ENCODE measurements around the gene PTPRM. TPM values are rescaled to one million over a fixed set of nuclear protein-coding genes. Genes with fewer than 3 reads are reported as not detected.

The PTPRM gene
- total and polyA plus RNA-seq, 2 donors (not counting 3 experiments of a cell fraction or from before 2014, with no cell fraction given) = 37.4 to 43.7 TPM

- no peaks in the 10 kb centered on the region for H3K79me2 ChIP-seq (ENCODE audit: control insufficient read depth, insufficient read depth, low read length)
- H3K9ac ChIP-seq (replicated peaks; ENCODE audit: extremely low read depth, insufficient read depth, low read length) = no peak overlapping the region
- TF ChIP-seq POLR2AphosphoS5 (IDR thresholded peaks at IDR 0.05; ENCODE audit: insufficient read depth, low read depth, low read length) = no peak
- no peak for TF ChIP-seq FOS (IDR thresholded peaks at IDR 0.05; ENCODE audit: borderline replicate concordance, insufficient read depth, low read length)
- no peak for TF ChIP-seq EZH2 (IDR thresholded peaks at IDR 0.05; ENCODE audit: borderline replicate concordance, low read depth, low read length, severe bottlenecking)
- TF ChIP-seq POLR2A (IDR thresholded peaks at IDR 0.05; ENCODE audit: low read depth, low read length) = no peak
- no peak for TF ChIP-seq JUN (IDR thresholded peaks at IDR 0.05; ENCODE audit: borderline replicate concordance, insufficient read depth, insufficient read length, low read depth)
- TF ChIP-seq GATA2 (IDR thresholded peaks at IDR 0.05; ENCODE audit: insufficient read depth, insufficient read length, low read depth, low read length) = no peak
- ChIA-PET CTCF (no interaction called here), POLR2A (no interaction called here)
- DNase-seq (ENCODE audit: low read depth, low spot score) = no peak
- H4K20me1 ChIP-seq (replicated peaks; ENCODE audit: control insufficient read depth, extremely low read depth, insufficient read depth, low read length) = no peaks in the 10 kb centered on the region
- no TSS peak for BruUV-seq (replicated peaks)
- no peak for FAIRE-seq
- no peaks in the 10 kb centered on the region for H3K36me3 ChIP-seq (ENCODE audit: control insufficient read depth in 2 of 2, extremely low read depth in 1 of 2, insufficient read depth in 2 of 2, low read length in 2 of 2)
- no peaks in the 10 kb centered on the region for H3K4me1 ChIP-seq (ENCODE audit: control insufficient read depth, extremely low read depth, insufficient read depth, low read length)
- no peaks in the 10 kb centered on the region for H3K27me3 ChIP-seq (ENCODE audit: control insufficient read depth in 2 of 2, insufficient read depth in 2 of 2, low read length in 2 of 2)
- dilution Hi-C loops (cut with MboI; ENCODE audit: extremely low pct_ligation_motif_present, low sequenced_read_pairs) = no loop called here
- no peaks in the 10 kb centered on the region for H3K9me3 ChIP-seq (replicated peaks; ENCODE audit: control insufficient read depth, insufficient read depth, low read length)
- H3K27ac ChIP-seq (ENCODE audit: insufficient read depth, low read depth, low read length) = no peak overlapping the region
- H3K9me1 ChIP-seq (replicated peaks; ENCODE audit: control insufficient read depth, extremely low read depth, insufficient read depth, low read length) = no peaks in the 10 kb centered on the region
- H3K4me2 ChIP-seq (ENCODE audit: insufficient read depth, low read length) = no peak overlapping the region
- intact Hi-C loops (cut with micrococcal nuclease) = no loop called here
- no peak overlapping the region for H2AFZ ChIP-seq (ENCODE audit: low read depth, low read length)
- no peak overlapping the region for H3K4me3 ChIP-seq (replicated peaks in 1 of 3; ENCODE audit: insufficient read depth in 1 of 3, low read depth in 1 of 3, low read length in 3 of 3)
Observed at GRCh38 chr18:8412117-8412516, 845.0 kb downstream of the PTPRM start.

GRCh38 chr18:8413189-8413588 is 846.1 kb downstream of the PTPRM start:
- no peak overlapping the region for H3K9ac ChIP-seq (replicated peaks; ENCODE audit: extremely low read depth, insufficient read depth, low read length)
- H3K36me3 ChIP-seq (ENCODE audit: control insufficient read depth in 2 of 2, extremely low read depth in 1 of 2, insufficient read depth in 2 of 2, low read length in 2 of 2) = no peaks in the 10 kb centered on the region
- dilution Hi-C loops (cut with MboI; ENCODE audit: extremely low pct_ligation_motif_present, low sequenced_read_pairs) (no loop called here), intact Hi-C loops (cut with micrococcal nuclease) (no loop called here)
- H3K27me3 ChIP-seq (ENCODE audit: control insufficient read depth in 2 of 2, insufficient read depth in 2 of 2, low read length in 2 of 2) = no peaks in the 10 kb centered on the region
- no peak overlapping the region for H3K4me3 ChIP-seq (replicated peaks in 1 of 3; ENCODE audit: insufficient read depth in 1 of 3, low read depth in 1 of 3, low read length in 3 of 3)
- CTCF ChIA-PET = no interaction called here
- H3K4me1 ChIP-seq (ENCODE audit: control insufficient read depth, extremely low read depth, insufficient read depth, low read length) = no peaks in the 10 kb centered on the region
- H3K4me2 ChIP-seq (ENCODE audit: insufficient read depth, low read length) = no peak overlapping the region
- BruUV-seq (replicated peaks) = no TSS peak
- no peaks in the 10 kb centered on the region for H3K9me1 ChIP-seq (replicated peaks; ENCODE audit: control insufficient read depth, extremely low read depth, insufficient read depth, low read length)
- H3K9me3 ChIP-seq (replicated peaks; ENCODE audit: control insufficient read depth, insufficient read depth, low read length) = no peaks in the 10 kb centered on the region
- FAIRE-seq (no peak), DNase-seq (ENCODE audit: low read depth, low spot score) (no peak)
- H3K79me2 ChIP-seq (ENCODE audit: control insufficient read depth, insufficient read depth, low read length) = no peaks in the 10 kb centered on the region
- POLR2A ChIA-PET = no interaction called here
- TF ChIP-seq FOS (IDR thresholded peaks at IDR 0.05; ENCODE audit: borderline replicate concordance, insufficient read depth, low read length) = no peak
- no peak for TF ChIP-seq GATA2 (IDR thresholded peaks at IDR 0.05; ENCODE audit: insufficient read depth, insufficient read length, low read depth, low read length)
- no peak for TF ChIP-seq JUN (IDR thresholded peaks at IDR 0.05; ENCODE audit: borderline replicate concordance, insufficient read depth, insufficient read length, low read depth)
- TF ChIP-seq EZH2 (IDR thresholded peaks at IDR 0.05; ENCODE audit: borderline replicate concordance, low read depth, low read length, severe bottlenecking) = no peak
- no peak for TF ChIP-seq POLR2AphosphoS5 (IDR thresholded peaks at IDR 0.05; ENCODE audit: insufficient read depth, low read depth, low read length)
- TF ChIP-seq MYC (IDR thresholded peaks at IDR 0.05; ENCODE audit: low read depth, low read length) = no peak
- no peak for TF ChIP-seq MAX (IDR thresholded peaks at IDR 0.05; ENCODE audit: insufficient read depth, insufficient read length)
- no peak for TF ChIP-seq POLR2A (IDR thresholded peaks at IDR 0.05; ENCODE audit: low read depth, low read length)
- TF ChIP-seq CTCF (IDR thresholded peaks at IDR 0.05; ENCODE audit: extremely low read depth in 1 of 2, insufficient read depth in 1 of 2, low read depth in 1 of 2, low read length in 2 of 2) = no peak
- H3K27ac ChIP-seq (ENCODE audit: insufficient read depth, low read depth, low read length) = no peak overlapping the region
- H2AFZ ChIP-seq (ENCODE audit: low read depth, low read length) = no peak overlapping the region
- no peaks in the 10 kb centered on the region for H4K20me1 ChIP-seq (replicated peaks; ENCODE audit: control insufficient read depth, extremely low read depth, insufficient read depth, low read length)

Measured in endothelial cell of umbilical vein (primary cell).